ENCODE measurements around the gene CEP128.

DNA sequence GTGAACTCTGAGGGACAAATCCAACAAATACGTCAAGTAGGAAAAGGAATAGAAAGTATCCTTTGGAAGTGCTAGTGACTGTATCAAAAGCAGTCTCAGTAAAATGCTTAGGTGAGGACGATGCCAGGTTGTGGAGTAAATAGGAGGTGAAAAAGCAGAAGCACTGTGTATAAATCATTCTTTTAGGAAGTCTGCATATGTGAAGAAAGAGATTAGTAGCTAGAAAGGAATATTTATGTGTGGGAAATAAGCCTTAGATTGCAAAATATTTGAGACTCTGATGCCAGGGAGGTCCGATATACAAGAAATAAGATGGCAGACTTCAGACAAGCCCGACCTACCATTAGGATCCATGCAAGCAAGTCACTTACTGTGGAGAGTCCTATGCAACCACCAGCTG lies 7.9 kb downstream of the CEP128 start:
- no peak for TF ChIP-seq GABPB1 (CRISPR knock-in tag; IDR thresholded peaks at IDR 0.05)
- TF ChIP-seq, protein P1, sequence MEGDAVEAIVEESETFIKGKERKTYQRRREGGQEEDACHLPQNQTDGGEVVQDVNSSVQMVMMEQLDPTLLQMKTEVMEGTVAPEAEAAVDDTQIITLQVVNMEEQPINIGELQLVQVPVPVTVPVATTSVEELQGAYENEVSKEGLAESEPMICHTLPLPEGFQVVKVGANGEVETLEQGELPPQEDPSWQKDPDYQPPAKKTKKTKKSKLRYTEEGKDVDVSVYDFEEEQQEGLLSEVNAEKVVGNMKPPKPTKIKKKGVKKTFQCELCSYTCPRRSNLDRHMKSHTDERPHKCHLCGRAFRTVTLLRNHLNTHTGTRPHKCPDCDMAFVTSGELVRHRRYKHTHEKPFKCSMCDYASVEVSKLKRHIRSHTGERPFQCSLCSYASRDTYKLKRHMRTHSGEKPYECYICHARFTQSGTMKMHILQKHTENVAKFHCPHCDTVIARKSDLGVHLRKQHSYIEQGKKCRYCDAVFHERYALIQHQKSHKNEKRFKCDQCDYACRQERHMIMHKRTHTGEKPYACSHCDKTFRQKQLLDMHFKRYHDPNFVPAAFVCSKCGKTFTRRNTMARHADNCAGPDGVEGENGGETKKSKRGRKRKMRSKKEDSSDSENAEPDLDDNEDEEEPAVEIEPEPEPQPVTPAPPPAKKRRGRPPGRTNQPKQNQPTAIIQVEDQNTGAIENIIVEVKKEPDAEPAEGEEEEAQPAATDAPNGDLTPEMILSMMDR (IDR thresholded peaks at IDR 0.05): no peak
- no peak for TF ChIP-seq RELA (CRISPR knock-in tag; IDR thresholded peaks at IDR 0.05; ENCODE audit: borderline replicate concordance)
- TF ChIP-seq, protein P2, sequence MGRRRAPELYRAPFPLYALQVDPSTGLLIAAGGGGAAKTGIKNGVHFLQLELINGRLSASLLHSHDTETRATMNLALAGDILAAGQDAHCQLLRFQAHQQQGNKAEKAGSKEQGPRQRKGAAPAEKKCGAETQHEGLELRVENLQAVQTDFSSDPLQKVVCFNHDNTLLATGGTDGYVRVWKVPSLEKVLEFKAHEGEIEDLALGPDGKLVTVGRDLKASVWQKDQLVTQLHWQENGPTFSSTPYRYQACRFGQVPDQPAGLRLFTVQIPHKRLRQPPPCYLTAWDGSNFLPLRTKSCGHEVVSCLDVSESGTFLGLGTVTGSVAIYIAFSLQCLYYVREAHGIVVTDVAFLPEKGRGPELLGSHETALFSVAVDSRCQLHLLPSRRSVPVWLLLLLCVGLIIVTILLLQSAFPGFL (CRISPR knock-in tag; IDR thresholded peaks at IDR 0.05; ENCODE audit: borderline replicate concordance): no peak
- TF ChIP-seq, protein P3, sequence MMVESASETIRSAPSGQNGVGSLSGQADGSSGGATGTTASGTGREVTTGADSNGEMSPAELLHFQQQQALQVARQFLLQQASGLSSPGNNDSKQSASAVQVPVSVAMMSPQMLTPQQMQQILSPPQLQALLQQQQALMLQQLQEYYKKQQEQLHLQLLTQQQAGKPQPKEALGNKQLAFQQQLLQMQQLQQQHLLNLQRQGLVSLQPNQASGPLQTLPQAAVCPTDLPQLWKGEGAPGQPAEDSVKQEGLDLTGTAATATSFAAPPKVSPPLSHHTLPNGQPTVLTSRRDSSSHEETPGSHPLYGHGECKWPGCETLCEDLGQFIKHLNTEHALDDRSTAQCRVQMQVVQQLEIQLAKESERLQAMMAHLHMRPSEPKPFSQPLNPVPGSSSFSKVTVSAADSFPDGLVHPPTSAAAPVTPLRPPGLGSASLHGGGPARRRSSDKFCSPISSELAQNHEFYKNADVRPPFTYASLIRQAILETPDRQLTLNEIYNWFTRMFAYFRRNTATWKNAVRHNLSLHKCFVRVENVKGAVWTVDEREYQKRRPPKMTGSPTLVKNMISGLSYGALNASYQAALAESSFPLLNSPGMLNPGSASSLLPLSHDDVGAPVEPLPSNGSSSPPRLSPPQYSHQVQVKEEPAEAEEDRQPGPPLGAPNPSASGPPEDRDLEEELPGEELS (CRISPR knock-in tag; IDR thresholded peaks at IDR 0.05): no peak
- TF ChIP-seq, protein P4, sequence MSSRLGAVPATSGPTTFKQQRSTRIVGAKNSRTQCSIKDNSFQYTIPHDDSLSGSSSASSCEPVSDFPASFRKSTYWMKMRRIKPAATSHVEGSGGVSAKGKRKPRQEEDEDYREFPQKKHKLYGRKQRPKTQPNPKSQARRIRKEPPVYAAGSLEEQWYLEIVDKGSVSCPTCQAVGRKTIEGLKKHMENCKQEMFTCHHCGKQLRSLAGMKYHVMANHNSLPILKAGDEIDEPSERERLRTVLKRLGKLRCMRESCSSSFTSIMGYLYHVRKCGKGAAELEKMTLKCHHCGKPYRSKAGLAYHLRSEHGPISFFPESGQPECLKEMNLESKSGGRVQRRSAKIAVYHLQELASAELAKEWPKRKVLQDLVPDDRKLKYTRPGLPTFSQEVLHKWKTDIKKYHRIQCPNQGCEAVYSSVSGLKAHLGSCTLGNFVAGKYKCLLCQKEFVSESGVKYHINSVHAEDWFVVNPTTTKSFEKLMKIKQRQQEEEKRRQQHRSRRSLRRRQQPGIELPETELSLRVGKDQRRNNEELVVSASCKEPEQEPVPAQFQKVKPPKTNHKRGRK (CRISPR knock-in tag; IDR thresholded peaks at IDR 0.05; ENCODE audit: borderline replicate concordance): no peak
- TF ChIP-seq, protein P5, sequence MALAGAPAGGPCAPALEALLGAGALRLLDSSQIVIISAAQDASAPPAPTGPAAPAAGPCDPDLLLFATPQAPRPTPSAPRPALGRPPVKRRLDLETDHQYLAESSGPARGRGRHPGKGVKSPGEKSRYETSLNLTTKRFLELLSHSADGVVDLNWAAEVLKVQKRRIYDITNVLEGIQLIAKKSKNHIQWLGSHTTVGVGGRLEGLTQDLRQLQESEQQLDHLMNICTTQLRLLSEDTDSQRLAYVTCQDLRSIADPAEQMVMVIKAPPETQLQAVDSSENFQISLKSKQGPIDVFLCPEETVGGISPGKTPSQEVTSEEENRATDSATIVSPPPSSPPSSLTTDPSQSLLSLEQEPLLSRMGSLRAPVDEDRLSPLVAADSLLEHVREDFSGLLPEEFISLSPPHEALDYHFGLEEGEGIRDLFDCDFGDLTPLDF (CRISPR knock-in tag; IDR thresholded peaks at IDR 0.05): no peak
- TF ChIP-seq, protein P6, sequence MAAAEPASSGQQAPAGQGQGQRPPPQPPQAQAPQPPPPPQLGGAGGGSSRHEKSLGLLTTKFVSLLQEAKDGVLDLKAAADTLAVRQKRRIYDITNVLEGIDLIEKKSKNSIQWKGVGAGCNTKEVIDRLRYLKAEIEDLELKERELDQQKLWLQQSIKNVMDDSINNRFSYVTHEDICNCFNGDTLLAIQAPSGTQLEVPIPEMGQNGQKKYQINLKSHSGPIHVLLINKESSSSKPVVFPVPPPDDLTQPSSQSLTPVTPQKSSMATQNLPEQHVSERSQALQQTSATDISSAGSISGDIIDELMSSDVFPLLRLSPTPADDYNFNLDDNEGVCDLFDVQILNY (CRISPR knock-in tag; IDR thresholded peaks at IDR 0.05): no peak
- no peak for TF ChIP-seq JUN (CRISPR knock-in tag; IDR thresholded peaks at IDR 0.05)
- no peak for TF ChIP-seq SMAD3 (CRISPR knock-in tag; IDR thresholded peaks at IDR 0.05; ENCODE audit: borderline replicate concordance)
- TF ChIP-seq SP1 (CRISPR knock-in tag; conservative IDR thresholded peaks at IDR 0.05): no peak

Data from WTC11 (cell line).